ENCODE measurements around the gene NFATC1.
A peak's percentile ranks its signal among the peaks of the same experiment; 100 is the strongest.
"Not testable (repeated sequence)": the region's sequence is repeated elsewhere in the genome, so short reads cannot be mapped to it uniquely, and the experiment has no call there.

NFATC1 gene

DNA sequence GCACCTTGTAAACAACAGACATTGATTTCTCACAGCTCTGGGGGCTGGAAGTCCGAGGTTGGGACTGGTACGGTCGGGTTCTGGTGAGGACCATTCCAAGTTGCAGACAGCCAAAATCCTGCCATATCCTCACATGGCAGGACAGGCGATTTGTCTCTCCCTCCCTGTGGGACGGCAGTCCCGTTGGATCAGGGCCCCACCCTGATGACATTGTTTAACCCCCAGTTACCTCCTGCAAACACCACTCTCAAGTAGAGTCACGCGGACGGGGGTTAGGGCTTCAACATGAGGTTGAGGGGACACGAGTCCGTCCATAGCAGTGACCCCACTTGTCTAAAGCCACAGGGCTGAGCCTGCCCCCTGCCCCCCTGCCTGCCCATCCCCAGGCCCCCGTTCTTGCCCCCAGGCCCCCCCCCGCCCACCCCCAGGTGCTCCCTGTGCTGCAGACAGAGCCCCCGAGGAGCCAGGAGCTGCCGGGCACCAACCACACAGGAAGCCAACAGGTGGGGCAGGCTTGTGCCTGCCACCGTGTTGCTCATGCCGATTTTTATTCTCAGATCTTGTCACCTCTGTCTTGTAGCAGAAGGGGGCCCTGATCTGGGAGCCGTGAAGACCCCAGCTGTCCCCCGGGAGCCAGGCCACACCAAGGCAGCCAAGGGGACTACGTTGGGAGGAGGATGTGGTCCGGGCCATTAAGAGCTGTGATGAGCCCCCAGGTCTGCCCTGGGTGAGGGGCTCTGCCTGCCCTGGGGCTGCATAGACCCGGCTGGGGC, 82.2 kb downstream of the NFATC1 start:
- no peak for DNase-seq (ENCODE audit: low spot score)

DNA sequence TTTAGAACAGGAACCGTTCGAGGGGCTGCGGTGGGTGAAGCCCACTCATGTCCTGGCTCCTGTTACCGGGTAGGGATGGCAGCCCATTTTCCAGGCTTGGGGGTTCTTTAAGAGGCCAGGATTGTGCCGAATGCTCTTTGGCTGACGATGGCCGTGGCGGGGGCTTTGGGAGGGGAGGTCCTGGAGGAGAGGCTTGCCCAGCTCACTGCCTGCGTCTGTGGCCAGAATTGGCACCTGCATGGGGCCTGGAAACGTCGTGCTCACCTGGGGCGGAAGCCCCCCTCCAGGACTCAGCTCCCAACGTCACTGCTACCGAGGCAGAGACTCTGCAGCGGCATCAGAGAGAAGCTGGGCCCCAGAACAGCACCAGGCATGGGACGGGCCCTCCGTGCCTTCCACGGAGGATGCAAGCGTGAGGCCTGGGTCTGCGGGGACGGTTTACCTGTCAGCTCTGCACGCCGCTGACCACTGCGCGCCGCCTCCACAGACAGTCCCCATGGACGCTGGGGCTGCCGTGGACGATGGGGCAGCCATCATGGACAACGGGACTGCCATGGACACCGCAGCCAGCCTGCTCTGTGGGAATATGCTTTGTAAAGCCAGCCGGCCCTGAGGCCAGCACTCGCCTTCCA, 82.9 kb downstream of the NFATC1 start:
- DNase-seq (ENCODE audit: low spot score): no peak

DNA sequence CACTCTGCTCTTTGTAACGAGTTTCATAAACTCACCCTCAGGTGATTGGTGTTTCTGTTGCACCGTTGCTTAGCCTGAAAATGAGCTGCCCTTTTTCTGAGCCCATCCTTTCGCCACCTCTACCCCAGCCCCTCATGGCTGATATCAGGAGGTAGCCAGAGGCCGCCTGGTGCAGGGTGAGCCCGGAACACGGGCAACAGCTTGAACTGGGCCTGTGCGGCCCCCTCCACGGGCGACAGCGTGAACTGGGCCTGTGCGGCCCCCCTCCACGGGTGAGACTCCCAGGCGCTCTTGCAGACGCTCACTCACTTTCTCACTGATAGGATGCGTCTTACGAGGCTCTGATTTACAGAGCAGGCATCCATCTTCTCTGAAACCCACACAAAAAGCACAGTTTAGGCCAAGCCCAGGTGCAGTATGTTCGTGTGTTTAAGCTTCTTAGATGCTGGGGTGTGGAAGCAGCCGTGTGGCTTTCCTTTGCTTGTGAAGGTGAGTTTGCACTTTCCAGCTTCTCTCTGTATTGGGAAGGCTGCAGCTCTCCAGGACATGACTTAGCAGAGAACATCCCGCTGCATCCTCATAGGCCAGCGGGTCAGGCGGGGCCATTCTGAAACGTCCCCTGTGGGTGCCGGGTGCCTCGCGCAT, 83.5 kb downstream of the NFATC1 start:
- DNase-seq (ENCODE audit: low spot score): no peak

DNA sequence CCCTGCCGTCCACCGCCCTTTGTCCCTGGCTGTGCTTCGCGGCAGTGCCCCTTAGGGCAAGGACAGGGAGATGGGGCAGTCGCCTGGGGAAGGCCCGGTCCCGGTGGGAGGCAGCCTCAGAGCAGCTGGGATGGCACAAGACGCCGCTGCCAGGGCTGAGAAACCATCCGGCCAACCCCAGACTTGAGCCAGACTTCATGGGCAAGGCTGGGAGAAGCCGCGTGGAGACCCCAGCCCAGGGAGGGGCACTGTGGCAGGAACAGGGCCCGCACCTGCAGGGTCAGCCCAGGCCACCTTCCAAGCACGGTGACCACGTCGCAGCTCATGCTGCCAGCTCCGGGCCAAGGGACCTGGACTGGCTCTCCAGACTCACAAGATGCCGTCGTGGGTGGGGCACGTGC, 84.0 kb downstream of the NFATC1 start:
- DNase-seq (ENCODE audit: low spot score): no peak

DNA sequence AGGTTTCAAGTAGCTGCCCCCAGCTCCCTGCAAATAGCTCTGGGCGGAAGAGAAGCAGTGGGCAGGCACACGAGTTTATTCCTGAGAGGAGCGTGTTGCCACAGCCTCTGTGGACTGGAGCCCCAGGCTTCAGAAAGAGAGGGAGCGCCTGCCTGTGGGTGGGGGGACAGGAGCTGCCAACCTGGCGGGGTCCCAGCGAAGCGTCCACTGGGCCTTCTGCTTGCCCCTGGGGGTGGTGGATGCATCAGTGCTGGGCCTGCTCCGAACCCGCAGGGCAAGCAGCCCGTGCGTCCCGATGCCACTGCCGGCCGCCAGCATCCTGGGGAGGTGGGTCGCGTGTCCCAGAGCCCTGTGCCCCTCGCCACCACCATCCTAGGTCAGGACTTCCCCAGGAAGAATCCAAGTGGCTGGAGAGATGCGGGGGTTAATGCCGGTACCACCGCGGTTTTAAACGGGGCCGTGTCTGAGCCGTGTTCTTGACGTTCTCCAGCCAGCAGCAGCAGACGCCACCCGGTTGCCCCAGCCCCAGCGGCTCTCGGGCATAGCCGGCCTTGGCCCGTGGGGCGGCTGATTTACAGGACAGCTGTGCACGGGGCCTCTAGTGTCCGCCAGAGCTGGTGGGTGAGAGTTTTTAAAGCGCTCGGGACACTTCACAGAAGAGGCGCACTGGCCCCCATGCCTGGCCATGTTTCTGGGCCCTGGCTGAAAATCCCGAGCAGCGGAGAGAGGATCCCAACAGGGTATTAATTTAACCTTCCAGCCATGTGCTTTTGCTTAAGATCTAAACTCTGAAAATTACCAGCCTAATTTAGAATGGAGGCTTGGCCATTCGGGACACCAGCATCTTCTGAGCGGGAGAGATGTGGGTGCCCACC, 84.7 kb downstream of the NFATC1 start:
- DNase-seq (ENCODE audit: low spot score): no peak

DNA sequence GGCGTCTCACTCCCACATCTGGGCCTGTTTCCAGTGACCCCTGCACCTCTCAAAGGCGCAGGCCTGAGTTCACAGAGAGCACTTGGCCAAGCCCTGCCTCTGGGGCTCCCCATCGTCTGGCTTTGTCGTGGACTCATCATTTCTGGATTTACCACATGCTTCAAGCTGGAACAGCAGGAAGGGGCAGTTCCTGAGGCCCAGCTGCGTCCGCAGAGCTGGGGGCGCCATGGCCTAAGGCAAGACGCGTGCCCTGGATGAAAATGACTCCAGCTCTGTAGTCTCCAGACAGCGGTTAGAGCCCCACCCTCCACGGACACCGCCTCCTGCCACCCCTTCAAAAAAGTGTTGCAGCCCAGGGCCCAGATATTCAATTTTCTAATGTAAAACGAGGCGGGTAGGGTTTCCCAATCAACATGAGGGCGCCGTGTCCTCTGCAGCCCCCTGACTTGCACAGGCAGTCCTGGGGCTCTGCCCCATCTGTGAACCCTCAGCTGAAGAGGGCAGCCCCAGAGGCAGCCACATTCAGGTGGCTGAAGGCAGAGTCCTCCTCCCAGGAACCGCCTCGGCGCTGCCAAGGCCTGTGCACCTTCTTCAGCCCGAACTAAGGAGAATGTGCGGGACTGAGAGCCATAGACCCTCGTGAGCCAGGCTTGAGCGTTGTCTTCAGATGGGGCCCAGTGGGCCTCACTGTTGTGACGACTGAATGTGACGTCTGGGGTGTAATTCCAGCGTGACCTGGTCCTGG, 85.5 kb downstream of the NFATC1 start:
- DNase-seq (ENCODE audit: low spot score): no peak

DNA sequence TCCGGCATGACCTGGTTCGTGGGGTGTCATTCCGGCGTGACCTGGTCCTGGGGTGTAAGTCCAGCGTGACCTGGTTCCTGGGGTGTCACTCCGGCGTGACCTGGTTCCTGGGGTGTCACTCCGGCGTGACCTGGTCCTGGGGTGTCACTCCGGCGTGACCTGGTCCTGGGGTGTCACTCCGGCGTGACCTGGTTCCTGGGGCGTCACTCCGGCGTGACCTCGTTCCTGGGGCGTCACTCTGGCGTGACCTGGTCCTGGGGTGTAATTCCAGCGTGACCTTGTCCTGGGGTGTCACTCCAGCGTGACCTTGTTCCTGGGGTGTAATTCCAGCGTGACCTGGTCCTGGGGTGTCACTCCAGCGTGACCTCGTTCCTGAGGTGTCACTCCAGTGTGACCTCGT, 87.7 kb downstream of the NFATC1 start:
- not testable (repeated sequence) for DNase-seq (ENCODE audit: low spot score)

DNA sequence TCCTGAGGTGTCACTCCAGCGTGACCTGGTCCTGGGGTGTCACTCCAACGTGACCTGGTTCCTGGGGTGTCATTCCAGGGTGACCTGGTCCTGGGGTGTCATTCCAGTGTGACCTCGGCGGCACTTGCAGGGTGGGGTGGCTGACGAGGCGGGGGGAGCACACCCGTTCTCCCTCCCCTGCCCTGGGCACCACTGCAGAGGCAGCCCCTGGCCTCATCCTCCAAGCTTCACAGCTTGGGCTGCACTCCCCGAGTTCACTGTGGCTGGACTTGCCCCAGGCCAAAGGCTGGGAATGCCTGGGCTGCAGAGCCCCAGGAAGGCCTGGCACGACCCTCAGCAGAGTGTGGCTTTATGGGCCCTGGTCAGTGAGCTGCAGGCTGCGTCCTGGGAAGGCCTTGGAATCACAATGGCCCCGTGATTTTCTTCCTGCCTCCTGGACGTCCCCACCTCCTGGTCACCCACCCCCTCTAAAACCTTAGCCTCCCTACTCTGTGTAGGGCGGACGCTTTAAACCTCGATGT, 88.3 kb downstream of the NFATC1 start:
- DNase-seq (ENCODE audit: low spot score): no peak

DNA sequence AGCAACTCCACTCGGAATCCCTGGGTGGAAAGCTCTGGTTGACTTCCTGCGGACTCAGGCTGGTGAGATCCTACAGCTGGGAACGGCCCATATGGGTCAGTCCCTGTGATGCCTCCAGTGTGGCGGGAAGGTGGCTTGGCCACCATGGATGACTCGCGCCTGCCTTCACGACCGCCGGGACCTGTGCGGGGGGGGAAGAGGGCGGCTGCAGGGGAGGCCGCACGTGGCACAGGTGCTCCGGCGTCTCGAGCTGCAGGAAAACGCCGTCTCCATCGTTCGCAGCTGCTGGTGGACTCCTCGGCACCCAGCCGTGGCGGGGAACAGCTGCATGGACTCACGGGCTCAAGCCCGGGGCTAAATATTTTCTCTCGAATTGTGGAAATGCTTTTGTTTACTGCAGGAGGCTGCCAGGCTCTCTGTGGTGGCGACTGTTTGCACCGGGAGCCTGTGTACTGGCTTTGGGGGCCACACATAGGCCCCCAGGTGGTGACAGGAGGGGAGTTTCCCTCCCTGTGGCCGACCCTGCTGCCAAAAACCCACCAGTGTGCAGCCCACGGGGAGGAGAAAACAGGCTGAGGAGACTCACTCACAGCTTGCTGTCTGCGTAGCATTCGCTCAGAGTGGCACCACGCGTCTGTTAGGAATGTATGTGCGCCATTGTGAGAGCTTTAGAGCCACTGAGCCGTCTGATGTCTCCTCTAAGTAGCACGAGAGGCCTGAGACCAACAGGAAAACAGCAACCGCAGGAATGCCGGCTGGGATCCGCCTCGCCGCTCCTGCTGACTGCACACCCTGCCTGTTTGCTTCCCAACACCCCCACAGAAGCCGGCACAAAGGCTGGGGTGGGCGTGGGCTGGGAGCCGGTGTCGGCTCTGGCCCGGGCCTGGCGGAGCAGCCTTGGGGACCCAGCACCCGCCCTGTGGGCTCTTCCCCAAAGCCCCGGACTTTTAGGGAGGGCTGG, 89.2 kb downstream of the NFATC1 start:
- DNase-seq (ENCODE audit: low spot score): peak; percentile 90

DNA sequence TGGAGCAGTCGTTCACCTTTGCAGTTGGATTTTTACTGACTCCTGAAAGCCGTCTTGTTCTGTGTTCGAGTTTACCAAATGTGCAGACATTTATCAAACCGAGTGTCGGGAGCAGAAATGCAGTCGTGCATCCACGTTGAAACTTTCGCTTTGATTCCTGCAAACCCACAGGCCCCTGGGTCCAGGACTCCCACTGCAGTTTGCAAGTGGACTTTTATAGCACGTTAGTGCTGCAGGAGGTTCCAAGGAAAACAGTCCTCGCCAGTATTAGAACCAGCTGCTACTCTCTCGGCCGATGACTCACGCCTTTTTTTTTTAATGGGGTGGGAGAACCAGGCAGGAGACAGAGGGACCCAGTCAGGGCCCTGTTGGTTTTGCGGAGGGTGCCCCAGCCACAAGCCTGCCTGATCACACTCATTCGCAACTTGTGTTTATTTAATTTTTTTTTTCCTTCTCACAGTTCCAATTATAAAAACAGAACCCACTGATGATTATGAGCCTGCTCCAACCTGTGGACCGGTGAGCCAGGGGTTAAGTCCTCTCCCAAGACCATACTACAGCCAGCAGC, 90.1 kb downstream of the NFATC1 start:
- no peak for DNase-seq (ENCODE audit: low spot score)

DNA sequence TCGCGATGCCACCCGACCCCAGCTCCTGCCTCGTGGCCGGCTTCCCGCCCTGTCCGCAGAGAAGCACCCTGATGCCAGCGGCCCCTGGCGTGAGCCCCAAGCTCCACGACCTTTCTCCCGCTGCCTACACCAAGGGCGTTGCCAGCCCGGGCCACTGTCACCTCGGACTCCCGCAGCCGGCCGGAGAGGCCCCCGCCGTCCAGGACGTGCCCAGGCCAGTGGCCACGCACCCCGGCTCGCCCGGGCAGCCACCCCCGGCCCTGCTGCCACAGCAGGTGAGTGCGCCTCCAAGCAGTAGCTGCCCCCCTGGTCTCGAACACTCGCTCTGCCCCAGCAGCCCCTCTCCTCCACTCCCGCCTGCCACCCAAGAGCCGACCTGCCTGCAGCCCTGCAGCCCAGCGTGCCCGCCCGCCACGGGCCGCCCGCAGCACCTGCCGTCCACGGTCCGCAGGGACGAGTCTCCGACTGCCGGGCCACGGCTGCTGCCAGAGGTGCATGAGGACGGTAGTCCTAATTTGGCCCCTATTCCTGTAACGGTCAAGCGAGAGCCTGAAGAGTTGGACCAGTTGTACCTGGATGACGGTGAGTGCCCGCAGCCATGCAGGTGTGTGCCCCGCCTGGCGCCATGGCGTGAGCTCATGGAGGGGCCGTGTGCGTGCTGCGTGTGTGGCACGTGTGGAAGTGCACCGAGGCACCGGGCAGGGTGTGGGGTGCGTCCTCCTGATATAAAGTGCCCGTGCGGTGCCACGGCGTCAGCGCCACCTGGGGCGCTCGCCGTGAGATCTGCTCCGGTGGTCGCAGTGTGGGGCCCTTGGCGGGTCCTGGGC, 90.8 kb downstream of the NFATC1 start:
- DNase-seq (ENCODE audit: low spot score): no peak

DNA sequence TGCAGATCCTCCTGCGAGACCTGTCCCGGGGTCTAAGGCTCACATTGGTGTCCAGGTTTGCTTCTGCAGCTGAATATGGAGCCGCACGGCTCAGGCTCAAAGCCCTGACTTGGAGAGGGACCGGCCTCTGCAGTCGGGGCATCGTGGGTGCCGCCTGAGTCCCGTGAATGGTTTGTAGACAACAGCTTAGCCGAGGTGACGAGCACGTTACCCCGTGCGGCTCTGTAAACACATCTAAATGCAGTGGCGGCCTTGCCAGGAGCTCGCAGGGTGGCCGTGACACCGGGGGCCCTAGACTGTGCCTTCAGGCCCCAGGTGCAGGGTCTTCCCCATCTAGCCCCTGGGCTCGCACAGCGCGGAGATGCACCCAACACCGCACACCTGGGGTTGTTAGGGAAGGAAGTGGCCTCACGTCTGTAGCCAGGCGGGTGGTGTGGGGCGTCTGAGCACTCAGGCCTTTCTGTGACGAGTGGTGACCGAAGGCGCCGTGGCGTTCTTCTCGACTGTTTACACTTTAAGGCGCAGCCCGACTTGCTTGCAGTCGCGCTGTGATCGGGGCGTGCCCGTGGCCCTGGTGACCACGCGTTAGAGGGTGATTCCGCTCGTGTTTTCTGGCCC, 91.6 kb downstream of the NFATC1 start:
- DNase-seq (ENCODE audit: low spot score): no peak

DNA sequence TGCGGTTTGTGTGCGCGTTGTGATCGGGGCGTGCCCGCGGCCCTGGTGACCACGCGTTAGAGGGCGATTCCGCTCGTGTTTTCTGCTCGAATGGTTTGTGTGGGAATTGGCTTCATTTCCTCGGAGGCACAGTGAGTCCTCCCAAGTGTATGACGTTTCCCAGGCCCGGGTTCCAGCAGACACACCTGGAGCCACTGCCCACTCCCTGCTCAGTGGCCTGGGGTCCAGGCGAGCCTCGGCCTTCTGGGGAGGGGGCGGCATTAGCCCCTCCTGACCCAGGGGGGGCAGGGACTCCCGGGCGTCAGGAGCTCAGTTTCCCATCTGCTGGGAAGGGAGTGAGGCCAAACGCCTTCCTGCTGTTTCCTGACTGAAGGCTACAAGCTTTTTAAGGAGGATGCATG, 92.1 kb downstream of the NFATC1 start:
- DNase-seq (ENCODE audit: low spot score): no peak

DNA sequence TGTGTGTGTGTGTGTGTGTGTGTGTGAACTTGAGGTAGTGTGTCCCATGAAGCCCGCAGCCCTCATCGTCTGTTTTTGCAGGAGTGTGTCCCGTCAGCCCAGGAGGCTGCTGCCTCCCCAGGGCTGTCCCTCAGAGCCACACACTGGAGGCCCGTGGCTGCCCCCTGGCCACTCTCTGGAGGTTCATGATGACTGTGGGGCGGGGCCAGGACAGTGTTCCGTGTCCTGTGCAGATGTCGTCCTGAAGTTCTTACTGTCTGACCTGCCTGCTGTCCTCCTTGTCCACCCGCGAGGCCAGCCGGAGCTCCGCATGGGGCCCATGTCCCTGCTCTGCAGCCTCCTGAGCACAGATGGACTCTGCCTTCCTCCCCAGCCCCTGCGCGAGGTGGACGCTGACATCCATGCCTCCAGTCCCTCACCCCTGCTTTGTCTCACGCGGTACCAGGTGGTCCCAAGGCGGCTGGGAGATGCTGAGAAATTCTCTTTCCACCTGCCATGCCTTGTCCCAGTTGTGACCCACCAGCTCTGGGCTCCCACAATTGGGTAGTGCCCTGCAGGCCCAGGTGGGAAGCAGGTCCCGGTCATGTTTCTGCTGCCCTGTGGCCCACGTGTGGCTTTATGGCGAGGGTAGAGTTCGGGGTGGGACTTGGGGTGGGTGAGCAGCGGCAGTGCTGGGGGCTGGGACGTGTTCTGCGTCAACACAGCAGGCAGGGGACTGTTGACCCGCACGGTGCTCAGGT, 92.8 kb downstream of the NFATC1 start:
- no peak for DNase-seq (ENCODE audit: low spot score)

DNA sequence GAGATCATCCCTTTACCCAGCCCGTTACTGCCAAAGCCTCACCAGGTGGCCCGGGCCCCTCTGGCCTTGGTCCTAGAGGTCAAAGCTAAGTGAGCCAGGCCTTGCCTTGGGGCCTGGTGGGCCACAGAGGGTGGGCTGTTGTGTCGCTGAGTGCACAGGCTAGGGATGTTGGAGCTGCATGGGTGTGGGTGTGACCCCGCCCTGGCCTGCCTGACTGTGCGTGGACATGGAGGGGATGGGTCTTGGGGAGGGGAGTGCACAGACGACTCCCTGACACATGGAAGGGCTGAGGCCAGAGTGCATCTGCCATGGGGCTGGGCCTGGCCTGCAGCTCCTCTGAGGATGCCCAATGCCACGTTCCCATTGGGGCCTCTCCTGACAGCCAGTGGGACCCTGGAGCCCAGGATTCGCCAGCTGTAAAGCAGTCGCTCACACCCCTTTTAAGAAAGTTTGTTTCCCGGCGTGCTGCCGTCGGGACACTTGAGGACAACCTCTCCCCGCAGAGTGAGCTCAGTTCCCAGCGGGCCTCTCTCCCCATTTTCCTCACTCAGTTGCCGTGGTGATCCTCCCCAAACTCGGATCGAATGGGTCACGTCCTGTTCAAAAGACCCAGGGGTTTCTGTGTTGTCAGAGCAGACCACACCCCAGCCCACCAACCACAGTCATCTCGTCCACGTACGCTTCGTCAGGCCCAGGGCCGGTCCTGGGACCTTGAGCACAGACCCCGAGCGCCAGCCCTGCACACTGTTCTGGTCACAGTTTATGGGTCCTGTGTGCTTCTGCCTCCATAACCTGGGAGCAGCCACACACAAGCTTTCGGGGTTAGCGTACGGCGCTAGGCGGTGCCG, 93.5 kb downstream of the NFATC1 start:
- no peak for DNase-seq (ENCODE audit: low spot score)

DNA sequence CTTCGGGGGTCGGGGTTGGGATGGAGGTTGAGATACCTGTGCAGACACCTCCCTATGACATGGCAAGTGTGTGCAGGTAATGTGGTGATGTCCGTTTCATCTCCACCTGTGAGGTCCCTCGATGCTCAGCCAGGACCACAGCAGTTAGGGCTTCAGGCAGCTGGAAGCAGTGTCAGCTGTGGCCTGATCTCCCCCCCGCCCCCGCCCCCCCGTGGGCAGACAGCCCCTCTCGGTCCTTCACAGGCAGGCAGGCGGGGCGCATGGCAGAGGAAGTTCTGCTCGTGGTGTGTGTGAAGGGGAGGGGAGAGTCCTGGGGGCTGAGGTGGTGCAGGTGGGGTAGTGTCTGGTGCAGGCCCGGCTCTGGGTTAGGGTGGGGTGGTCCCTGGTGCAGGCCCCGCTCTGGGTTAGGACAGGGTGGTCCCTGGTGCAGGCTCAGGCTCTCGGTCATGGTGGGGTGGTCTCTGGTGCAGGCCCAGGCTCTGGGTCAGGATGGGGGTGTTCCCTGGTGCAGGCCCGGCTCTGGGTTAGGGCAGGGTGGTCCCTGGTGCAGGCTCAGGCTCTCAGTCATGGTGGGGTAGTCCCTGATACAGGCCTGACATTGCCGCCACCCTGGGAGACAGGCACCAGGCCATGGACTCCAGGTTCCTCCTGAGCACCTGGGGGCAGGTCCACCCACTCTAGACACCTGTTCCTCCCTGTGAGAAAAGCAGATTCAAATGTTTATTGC, 94.3 kb downstream of the NFATC1 start:
- DNase-seq (ENCODE audit: low spot score): no peak

Data from kidney tubule cell (primary cell).